Hippocampal formation (tissue), 2 donors: ENCODE data around the gene TCP11L1.
"Not testable (repeated sequence)": the region's sequence is repeated elsewhere in the genome, so short reads cannot be mapped to it uniquely, and the experiment has no call there.

Experiments
- DNase-seq, 2 donors: peaks; one replicate each; lab custom pipeline; 2025; lab: John Stamatoyannopoulos, UW

The TCP11L1 gene

GRCh38 chr11:33065445-33066178 is 26.2 kb downstream of the TCP11L1 start:
- peak; percentile 36 to 38 for DNase-seq

GRCh38 chr11:33067294-33067693 is 27.9 kb downstream of the TCP11L1 start:
- no peak for DNase-seq

- DNase-seq, result no peak
Measured at GRCh38 chr11:33068611-33069340, 29.4 kb downstream of the TCP11L1 start.

GRCh38 chr11:33072465-33072864 is 33.1 kb downstream of the TCP11L1 start:
- no peak for DNase-seq

- no peak for DNase-seq
Measured at GRCh38 chr11:33083918-33084317, 44.5 kb downstream of the TCP11L1 start.

GRCh38 chr11:33086017-33086416 is 46.6 kb downstream of the TCP11L1 start:
- no peak for DNase-seq

- DNase-seq, result no peak
Measured at GRCh38 chr11:33089776-33090175, 50.4 kb downstream of the TCP11L1 start.

- DNase-seq, result no peak
Measured at GRCh38 chr11:33094157-33094556, 54.8 kb downstream of the TCP11L1 start.

GRCh38 chr11:33103836-33104235 is 64.5 kb downstream of the TCP11L1 start:
- DNase-seq, result no peak

- DNase-seq, result no peak
Measured at GRCh38 chr11:33109294-33109895, 70.0 kb downstream of the TCP11L1 start.

GRCh38 chr11:33110083-33110482 is 70.7 kb downstream of the TCP11L1 start:
- DNase-seq, result no peak

- no peak for DNase-seq
Measured at GRCh38 chr11:33116535-33116934, 77.2 kb downstream of the TCP11L1 start.

- DNase-seq, result not testable (repeated sequence)
Measured at GRCh38 chr11:33122696-33123095, 83.3 kb downstream of the TCP11L1 start.
